Transverse colon (tissue), 4 donors: ENCODE results near the gene SYT7.

Source experiments
- CTCF ChIP-seq, 5 experiments: fragments of 200-600 bp in 3 of 5; fragments of 450-650 bp in 2 of 5; sonication (generic) in 3 of 5; IDR thresholded peaks; 1 replicate in 2 of 5; 2 replicates in 3 of 5; pipeline ENCODE4 v1.5.1; 2016 to 2017; ENCODE audit warnings: antibody characterized with exemption in 5 of 5, inconsistent platforms in 3 of 5, mild to moderate bottlenecking in 2 of 5, moderate library complexity in 1 of 5
- EP300 ChIP-seq: sonication (generic); formaldehyde crosslinking; IDR thresholded peaks from one replicate; pipeline ENCODE4 v1.6.1; 2017; ENCODE audit warnings: antibody characterized with exemption, low read depth
- POLR2A ChIP-seq: fragments of 450-650 bp; IDR thresholded peaks from one replicate; pipeline ENCODE4 v1.6.1; 2016; ENCODE audit warnings: antibody characterized with exemption, mild to moderate bottlenecking, moderate library complexity
- POLR2AphosphoS5 ChIP-seq, 3 donors: sonication (generic); formaldehyde crosslinking; IDR thresholded peaks; one replicate each; pipeline ENCODE4 v1.6.1; 2016; ENCODE audit warnings: antibody characterized with exemption in 3 of 3

- TF ChIP-seq CTCF (IDR thresholded peaks at IDR 0.05) (no peak), POLR2AphosphoS5 (IDR thresholded peaks at IDR 0.05) (no peak), POLR2A (no peak), EP300 (no peak)
Observed at GRCh38 chr11:61542705-61543104, 38.2 kb downstream of the SYT7 start.
